Memory B cell (primary cell): ENCODE results near the gene VGLL4.

ENCODE experiments used
- ATAC-seq: fragments of 150-1000 bp; cut with Tn5 transposase; 2 replicates; pipeline ENCODE4 v1.10.0; 2021; ENCODE audit warnings: low read depth, mild to moderate bottlenecking, moderate library complexity
- DNase-seq, 2 donors: peaks; one replicate each; pipeline ENCODE4 v3.0.0; 2022; ENCODE audit warnings: low spot score in 2 of 2
- H3K27ac Mint-ChIP-seq: one replicate; pipeline ENCODE4 v1.8.0; 2022; ENCODE audit warnings: mild to moderate bottlenecking, moderate library complexity, mixed read lengths
- H3K27me3 Mint-ChIP-seq: one replicate; pipeline ENCODE4 v1.8.0; 2022; ENCODE audit warnings: mixed read lengths
- H3K36me3 Mint-ChIP-seq: one replicate; pipeline ENCODE4 v1.8.0; 2022; ENCODE audit warnings: mild to moderate bottlenecking, mixed read lengths
- H3K4me1 Mint-ChIP-seq: one replicate; pipeline ENCODE4 v1.8.0; 2022; ENCODE audit warnings: mixed read lengths
- H3K4me3 Mint-ChIP-seq: one replicate; pipeline ENCODE4 v1.8.0; 2022; ENCODE audit warnings: mild to moderate bottlenecking, moderate library complexity, mixed read lengths
- H3K9me3 Mint-ChIP-seq: one replicate; pipeline ENCODE4 v1.8.0; 2022; ENCODE audit warnings: mixed read lengths

VGLL4 gene

DNA sequence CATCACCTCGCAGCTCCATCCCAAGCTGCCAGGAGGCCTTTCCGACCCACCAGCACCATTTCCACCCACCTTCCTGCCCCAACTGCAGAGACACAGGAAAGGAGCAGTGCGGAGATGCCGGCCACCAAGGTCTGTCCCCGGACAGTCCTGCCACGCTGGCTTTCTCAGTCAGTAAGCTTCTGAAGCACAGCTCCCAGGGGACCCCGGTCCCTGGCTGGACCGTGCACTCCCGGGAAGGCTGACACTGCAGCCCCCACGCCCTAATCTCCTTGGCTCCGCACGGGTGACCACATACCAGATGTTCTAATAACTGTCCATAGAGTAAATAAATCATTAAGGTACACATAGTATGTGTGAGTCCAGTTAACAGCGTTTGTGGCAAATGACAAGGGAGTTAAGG lies 73.5 kb downstream of the VGLL4 start:
- H3K9me3 Mint-ChIP-seq: no peaks in the 10 kb centered on the region

DNA sequence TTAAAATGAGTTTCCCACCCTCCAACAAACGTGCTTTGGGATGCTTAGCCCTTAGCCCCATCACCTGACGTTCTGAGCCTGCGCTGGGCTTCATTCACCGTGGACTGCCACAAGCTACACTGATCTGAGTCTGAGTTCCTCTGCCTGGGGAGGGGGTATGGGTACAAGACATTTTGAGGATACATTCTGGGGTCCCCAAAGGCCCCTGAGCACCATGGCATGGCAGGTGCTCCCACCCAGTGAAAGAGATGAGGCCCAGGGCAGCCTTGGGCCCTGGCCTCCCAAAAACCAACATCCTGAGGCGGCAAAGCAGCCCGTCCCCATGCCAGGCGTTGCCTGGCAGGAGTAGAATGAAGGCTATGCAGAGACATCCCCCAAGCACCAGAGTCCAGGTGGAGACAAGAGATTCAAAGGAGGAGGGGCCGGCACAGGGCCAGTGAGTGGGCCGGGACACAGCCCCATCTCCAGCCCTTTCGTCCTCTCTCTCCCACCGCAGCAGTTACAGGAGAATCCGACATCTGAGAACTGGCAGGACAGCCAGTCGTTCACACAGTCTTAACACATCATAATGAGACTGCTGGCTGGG lies 74.5 kb downstream of the VGLL4 start:
- peaks cover 9% of the 10 kb centered on the region for H3K4me1 Mint-ChIP-seq
- H3K36me3 Mint-ChIP-seq: peaks cover 13% of the 10 kb centered on the region

More for the DNA sequence above, 73.5 kb downstream of the VGLL4 start:
- no peaks in the 10 kb centered on the region for H3K27me3 Mint-ChIP-seq
- ATAC-seq (no peak), DNase-seq (no peak)
- H3K27ac Mint-ChIP-seq: peak overlapping the region; percentile 47
- no peak overlapping the region for H3K4me3 Mint-ChIP-seq
- H3K36me3 Mint-ChIP-seq: peaks cover 16% of the 10 kb centered on the region
- peaks cover 10% of the 10 kb centered on the region for H3K4me1 Mint-ChIP-seq

DNA sequence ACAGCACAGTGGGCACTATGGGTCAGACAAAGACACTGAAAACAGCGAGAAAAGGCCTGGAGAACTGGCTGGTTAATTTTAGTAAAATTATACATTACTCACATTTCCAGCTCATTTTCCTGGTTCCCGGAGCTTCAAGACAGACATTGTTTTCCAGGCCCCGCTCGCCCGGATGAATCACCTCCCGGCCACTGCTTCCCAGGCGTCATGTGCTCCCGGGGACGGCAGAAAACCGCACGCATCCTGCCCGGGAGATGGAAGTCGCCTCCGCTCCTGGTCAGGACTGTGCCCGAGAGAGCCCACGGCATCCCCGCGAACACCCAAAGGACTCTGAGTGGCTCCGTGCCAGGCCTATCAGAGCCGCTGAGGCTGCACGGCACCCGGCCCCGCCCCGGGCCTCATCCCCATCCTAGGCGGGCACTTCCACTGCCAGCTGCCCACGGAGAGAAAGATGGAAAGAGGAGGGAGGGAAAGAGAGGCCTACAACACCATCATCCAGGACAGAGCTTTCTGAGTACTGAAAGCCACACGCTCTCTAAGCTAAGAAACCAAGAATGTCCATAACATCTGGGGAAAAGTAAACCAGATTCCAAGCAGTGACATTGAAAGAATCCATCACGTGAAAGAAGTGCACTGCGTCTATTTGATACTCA lies 75.1 kb downstream of the VGLL4 start:
- Mint-ChIP-seq H3K4me3 (no peak overlapping the region), H3K36me3 (peaks cover 10% of the 10 kb centered on the region), H3K27ac (no peak overlapping the region), H3K9me3 (no peaks in the 10 kb centered on the region), H3K27me3 (no peaks in the 10 kb centered on the region), H3K4me1 (peaks cover 7% of the 10 kb centered on the region)
- DNase-seq (no peak), ATAC-seq (no peak)

More for the DNA sequence above, 74.5 kb downstream of the VGLL4 start:
- Mint-ChIP-seq H3K9me3 (no peaks in the 10 kb centered on the region), H3K27me3 (no peaks in the 10 kb centered on the region), H3K4me3 (no peak overlapping the region), H3K27ac (no peak overlapping the region)
- ATAC-seq: no peak
- DNase-seq: no peak

DNA sequence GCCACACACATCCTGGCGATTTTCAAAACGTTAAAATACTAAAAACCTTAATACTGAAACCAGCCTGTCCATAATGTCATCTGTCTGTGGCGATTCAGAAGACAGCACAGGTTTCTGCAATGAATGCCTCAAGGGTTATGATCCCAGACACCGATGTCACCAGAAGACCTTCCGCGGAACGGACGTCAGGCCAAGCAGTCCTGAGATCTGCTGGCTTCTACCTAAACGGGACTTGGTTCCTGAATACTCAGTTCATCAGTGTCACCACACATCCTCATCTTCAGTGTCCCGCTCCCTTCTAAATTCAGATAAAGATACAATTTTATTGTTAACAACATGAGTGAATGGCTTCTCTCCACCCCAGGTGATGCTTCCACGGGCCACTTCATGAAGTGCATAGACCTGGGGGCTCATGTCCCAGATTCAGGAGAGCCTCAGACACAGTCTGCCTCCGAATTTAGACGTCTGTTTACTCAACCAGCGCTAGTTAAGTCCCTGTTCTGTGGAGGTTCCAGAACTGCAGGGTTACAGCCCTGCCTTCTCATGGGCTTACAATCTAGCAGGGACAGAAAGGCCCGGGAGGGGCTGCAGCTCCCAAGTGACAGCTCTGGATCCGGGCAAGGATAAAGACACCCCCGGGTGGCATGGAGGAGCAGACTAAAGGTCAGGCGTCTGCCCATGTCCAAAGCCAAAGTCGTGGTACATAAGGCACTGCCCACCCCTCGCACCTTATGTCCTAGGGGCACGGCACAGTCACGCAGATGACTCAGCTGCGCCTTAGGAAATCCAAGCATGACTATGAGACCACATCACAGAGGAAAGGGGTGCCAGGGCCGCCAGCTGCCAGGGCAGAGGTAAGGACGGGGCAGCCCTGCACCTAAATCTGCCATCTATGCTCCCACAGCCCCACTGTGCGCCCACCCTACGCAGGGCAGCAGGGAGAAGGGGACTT lies 75.9 kb downstream of the VGLL4 start:
- no peak overlapping the region for H3K4me3 Mint-ChIP-seq
- no peak overlapping the region for H3K27ac Mint-ChIP-seq
- ATAC-seq: no peak
- DNase-seq: no peak
- H3K9me3 Mint-ChIP-seq: no peaks in the 10 kb centered on the region
- peaks cover 11% of the 10 kb centered on the region for H3K36me3 Mint-ChIP-seq
- H3K4me1 Mint-ChIP-seq: peaks cover 7% of the 10 kb centered on the region
- no peaks in the 10 kb centered on the region for H3K27me3 Mint-ChIP-seq

DNA sequence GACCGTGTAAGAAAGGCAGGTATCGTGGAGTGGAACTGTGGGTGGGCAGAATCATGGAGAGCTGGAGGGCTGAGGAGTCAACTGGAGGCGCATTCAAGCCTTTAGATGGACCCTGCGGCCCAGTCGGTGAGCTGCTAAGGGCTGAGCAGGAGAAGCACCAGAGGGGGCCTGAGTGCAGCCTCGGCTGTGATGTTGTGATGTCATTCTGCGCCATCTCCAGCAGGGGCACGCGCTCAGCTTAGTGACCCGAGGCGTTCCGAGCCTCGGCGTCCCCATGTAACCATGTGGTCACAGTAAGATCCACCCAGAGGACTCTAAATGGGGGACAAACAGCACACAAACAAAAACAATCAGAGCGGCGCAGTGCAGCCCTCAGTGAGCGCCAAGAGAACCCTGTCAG lies 76.8 kb downstream of the VGLL4 start:
- H3K27me3 Mint-ChIP-seq: no peaks in the 10 kb centered on the region
- H3K27ac Mint-ChIP-seq: peak overlapping the region; percentile 10
- H3K9me3 Mint-ChIP-seq: no peaks in the 10 kb centered on the region
- peaks cover 7% of the 10 kb centered on the region for H3K4me1 Mint-ChIP-seq
- DNase-seq (no peak), ATAC-seq (no peak)
- peaks cover 8% of the 10 kb centered on the region for H3K36me3 Mint-ChIP-seq
- H3K4me3 Mint-ChIP-seq: no peak overlapping the region

DNA sequence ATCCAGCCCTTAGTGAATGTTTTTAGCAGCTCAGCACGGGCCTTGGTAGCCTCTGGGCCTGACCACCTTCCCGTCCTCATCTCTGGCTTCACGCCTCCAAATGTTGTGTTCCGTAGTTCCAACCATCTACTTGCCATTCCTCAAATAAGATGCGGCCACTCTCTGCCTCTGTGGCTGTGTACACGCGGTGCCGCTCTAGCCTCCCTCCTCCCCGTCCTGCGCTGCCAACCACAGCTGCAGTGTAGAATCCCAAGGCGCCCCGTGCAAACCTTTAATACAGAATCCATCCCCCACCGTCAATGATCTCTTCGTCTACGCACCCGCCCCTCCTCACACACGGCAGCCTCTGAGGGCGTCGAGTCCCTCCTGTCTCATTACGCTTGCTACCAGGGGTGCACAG lies 77.2 kb downstream of the VGLL4 start:
- peak overlapping the region; percentile 10 for H3K27ac Mint-ChIP-seq
- H3K4me3 Mint-ChIP-seq: no peak overlapping the region
- H3K36me3 Mint-ChIP-seq: peaks cover 8% of the 10 kb centered on the region
- H3K27me3 Mint-ChIP-seq: no peaks in the 10 kb centered on the region
- no peaks in the 10 kb centered on the region for H3K9me3 Mint-ChIP-seq
- H3K4me1 Mint-ChIP-seq: peaks cover 7% of the 10 kb centered on the region
- no peak for ATAC-seq
- no peak for DNase-seq

DNA sequence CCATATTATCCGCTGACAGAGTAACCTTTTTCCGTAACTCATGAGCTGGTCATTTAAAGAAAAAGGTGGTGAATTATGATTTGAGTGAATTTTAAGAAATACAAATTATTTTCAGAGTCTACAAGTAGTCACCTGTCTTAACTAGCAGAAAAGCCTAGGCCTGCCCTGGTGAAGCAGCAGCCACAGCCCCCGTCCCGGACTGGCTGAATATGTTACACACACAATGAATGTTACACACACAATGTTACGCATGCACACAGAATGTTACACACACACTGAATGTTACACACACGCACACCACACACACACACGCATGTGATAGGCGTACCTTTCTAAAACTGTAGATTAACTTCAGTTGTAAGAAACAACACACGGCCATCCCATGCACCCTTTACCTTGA lies 77.8 kb downstream of the VGLL4 start:
- no peaks in the 10 kb centered on the region for H3K9me3 Mint-ChIP-seq
- no peaks in the 10 kb centered on the region for H3K27me3 Mint-ChIP-seq
- H3K36me3 Mint-ChIP-seq: peaks cover 8% of the 10 kb centered on the region
- peak overlapping the region; percentile 10 for H3K27ac Mint-ChIP-seq
- H3K4me1 Mint-ChIP-seq: peaks cover 7% of the 10 kb centered on the region
- H3K4me3 Mint-ChIP-seq: no peak overlapping the region
- ATAC-seq (no peak), DNase-seq (no peak)

DNA sequence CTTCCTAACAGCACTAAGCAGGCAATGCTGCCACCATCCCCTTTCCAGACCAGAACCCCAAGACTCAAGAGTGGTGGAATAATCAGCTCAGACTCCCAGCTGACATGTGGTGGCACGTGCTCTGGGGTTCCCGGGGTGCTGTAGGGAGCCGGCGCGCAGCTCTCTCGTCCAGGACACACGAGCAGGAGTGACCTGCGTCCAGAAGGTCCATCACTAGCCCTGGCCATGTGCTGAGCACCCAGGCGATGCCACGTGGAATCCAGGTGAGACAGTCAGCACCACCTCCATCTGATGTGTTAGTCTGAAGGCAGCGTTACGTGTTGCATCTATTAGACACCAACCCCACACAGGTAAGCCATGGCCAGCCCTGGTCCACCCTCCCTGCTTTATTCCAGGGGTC lies 78.2 kb downstream of the VGLL4 start:
- DNase-seq: no peak
- H3K4me1 Mint-ChIP-seq: peaks cover 4% of the 10 kb centered on the region
- H3K27ac Mint-ChIP-seq: no peak overlapping the region
- H3K9me3 Mint-ChIP-seq: no peaks in the 10 kb centered on the region
- ATAC-seq: no peak
- peaks cover 8% of the 10 kb centered on the region for H3K36me3 Mint-ChIP-seq
- no peak overlapping the region for H3K4me3 Mint-ChIP-seq
- no peaks in the 10 kb centered on the region for H3K27me3 Mint-ChIP-seq

DNA sequence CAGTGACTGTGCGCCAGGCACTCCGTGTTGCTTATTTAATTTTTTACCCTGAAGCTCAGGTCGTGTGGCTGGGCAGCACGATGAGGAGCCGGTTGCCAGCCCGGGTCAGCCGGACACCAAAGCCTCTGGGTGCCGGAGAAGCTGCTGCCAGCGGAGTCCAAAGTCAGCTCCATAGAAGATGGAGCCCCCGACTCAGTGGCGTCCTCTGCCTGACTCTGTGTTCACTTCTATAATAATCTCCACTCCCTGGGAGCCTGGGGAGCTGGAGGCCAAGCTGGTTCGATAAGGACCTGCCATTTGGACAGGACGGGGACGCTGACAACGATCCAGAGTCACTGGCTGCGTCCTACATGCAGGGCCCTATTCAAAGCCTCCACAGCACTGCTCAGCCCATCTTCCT lies 78.6 kb downstream of the VGLL4 start:
- no peak overlapping the region for H3K27ac Mint-ChIP-seq
- H3K4me3 Mint-ChIP-seq: no peak overlapping the region
- H3K36me3 Mint-ChIP-seq: peaks cover 9% of the 10 kb centered on the region
- H3K27me3 Mint-ChIP-seq: no peaks in the 10 kb centered on the region
- ATAC-seq (no peak), DNase-seq (no peak)
- peaks cover 2% of the 10 kb centered on the region for H3K4me1 Mint-ChIP-seq
- no peaks in the 10 kb centered on the region for H3K9me3 Mint-ChIP-seq

DNA sequence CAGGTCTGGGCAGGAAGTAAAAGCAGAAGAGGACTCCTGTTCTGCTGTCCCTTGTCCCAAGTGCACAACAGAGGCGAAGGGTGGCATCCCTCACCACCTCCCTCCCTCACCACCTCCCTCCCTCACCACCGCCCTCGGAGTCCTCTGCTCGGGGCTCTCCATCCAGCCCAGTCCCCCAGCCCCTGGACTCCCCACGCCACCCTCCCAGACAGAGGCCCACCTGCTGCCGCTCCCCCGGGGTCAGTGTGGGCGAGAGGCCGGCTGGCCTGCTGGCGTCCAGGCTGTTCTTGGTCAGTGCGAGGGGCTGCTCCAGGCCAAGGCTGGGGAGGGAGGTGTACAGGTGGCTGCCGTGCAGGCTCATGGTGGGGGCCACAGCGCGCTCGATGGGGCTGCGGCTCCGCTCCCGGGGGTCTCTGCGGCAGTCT lies 79.1 kb downstream of the VGLL4 start:
- Mint-ChIP-seq H3K9me3 (no peaks in the 10 kb centered on the region), H3K27me3 (no peaks in the 10 kb centered on the region)

DNA sequence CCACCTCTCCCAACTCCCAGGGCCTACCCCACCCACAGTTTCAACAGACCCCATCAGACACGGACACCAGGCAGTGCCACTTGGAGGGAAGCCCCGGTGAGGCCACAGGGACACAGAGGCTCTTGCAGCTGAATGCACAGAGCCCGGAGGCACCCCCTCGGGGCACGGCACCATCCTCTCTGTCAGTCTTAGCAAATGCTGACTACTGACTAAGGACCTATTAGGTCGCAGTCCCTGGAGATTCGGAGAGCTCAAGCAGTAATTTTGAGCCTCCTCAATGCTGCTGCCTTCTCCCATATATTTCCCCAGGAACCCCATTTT lies 79.9 kb downstream of the VGLL4 start:
- H3K9me3 Mint-ChIP-seq: no peaks in the 10 kb centered on the region
- H3K27me3 Mint-ChIP-seq: no peaks in the 10 kb centered on the region
- H3K36me3 Mint-ChIP-seq: peaks cover 11% of the 10 kb centered on the region
- no peak overlapping the region for H3K27ac Mint-ChIP-seq
- DNase-seq (no peak), ATAC-seq (no peak)
- H3K4me3 Mint-ChIP-seq: no peak overlapping the region
- H3K4me1 Mint-ChIP-seq: peaks cover 2% of the 10 kb centered on the region

More for the DNA sequence above, 79.1 kb downstream of the VGLL4 start:
- no peak for ATAC-seq
- peaks cover 2% of the 10 kb centered on the region for H3K4me1 Mint-ChIP-seq
- peaks cover 11% of the 10 kb centered on the region for H3K36me3 Mint-ChIP-seq
- H3K27ac Mint-ChIP-seq: no peak overlapping the region
- H3K4me3 Mint-ChIP-seq: no peak overlapping the region
- no peak for DNase-seq

DNA sequence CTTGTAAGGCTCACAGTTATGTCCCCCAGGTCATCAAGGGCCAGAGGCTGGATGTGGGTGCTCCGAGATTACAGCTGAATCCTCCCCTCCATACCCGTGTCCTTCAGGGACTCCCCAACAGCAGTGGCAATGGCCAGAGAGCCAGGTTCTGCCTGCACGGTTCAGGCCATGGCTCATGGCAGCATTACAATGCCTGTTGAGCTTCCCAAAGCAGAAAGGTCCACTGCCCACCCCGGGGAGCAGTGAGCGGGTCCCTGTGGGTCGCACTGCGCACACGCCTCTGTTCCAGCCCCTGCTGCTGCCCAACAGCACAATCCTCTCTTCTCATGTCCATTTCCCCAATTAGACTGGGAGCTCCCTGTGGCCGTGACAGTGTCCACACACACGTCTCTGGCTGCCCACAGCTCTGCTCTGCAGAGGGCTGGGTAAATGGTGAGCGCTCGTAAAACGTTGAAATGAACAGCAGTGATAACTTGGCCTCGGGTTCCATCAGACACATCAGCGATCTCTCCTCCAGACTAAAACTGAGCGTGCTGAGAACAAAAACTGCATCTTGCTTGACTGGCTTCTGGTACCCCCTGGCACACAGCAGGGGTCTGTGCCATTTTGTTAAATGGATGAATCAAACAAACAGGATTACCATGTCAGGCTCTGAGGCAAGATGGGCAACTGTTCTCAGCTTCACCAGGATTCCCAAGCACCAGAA lies 80.4 kb downstream of the VGLL4 start:
- ATAC-seq: no peak

DNA sequence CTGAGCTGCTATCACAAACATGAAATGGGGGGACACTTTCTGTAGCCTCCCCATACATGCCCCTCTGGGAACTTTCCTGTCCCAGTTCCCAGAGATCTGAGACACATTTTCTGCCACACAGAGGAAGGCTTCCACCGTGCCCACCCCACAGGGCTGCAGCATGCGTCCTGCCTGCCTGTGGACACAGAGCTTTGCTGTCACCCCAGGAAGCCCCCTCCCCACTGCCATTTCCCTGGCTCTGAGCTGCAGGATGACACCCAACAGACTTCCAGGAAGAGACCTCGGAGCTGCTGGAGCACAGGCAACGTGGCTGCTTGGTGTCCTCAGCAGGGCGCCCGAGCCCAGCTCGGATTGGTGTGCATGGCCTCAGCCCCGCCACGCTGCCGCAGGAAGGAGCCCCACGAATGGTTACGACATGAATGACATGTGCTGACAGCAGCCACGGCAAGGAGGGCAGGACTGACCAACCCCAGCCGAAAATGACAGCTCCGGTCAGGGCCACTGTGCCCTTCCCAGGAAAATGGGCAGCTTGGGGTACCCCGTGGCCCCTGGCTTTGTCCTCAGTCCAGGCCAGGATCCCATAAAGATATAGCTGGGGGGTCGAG lies 81.3 kb downstream of the VGLL4 start:
- H3K27me3 Mint-ChIP-seq: no peaks in the 10 kb centered on the region
- DNase-seq (no peak), ATAC-seq (no peak)
- H3K36me3 Mint-ChIP-seq: peaks cover 11% of the 10 kb centered on the region
- H3K9me3 Mint-ChIP-seq: no peaks in the 10 kb centered on the region
- H3K27ac Mint-ChIP-seq: no peak overlapping the region
- H3K4me1 Mint-ChIP-seq: no peaks in the 10 kb centered on the region
- H3K4me3 Mint-ChIP-seq: no peak overlapping the region

More for the DNA sequence above, 80.4 kb downstream of the VGLL4 start:
- no peak overlapping the region for H3K4me3 Mint-ChIP-seq
- H3K4me1 Mint-ChIP-seq: peaks cover 2% of the 10 kb centered on the region
- no peaks in the 10 kb centered on the region for H3K27me3 Mint-ChIP-seq
- no peaks in the 10 kb centered on the region for H3K9me3 Mint-ChIP-seq
- no peak overlapping the region for H3K27ac Mint-ChIP-seq
- DNase-seq: no peak
- H3K36me3 Mint-ChIP-seq: peaks cover 11% of the 10 kb centered on the region
